Uterus (tissue), 4 donors: ENCODE data around the gene ATP6AP1. TPM values are rescaled to one million over a fixed set of nuclear protein-coding genes. Genes with fewer than 3 reads are reported as not detected.
A peak's percentile ranks its signal among the peaks of the same experiment; 100 is the strongest.
"Not testable (repeated sequence)": the region's sequence is repeated elsewhere in the genome, so short reads cannot be mapped to it uniquely, and the experiment has no call there.

ENCODE experiments used
- DNase-seq, 2 donors: peaks; one replicate each; pipeline ENCODE4 v3.0.0-alpha.2; 2019 to 2020
- H3K27ac ChIP-seq, 2 donors: fragments of 200-600 bp; sonication (generic); 1 replicate in 1 of 2; 2 replicates in 1 of 2; pipeline ENCODE4 v1.5.1; 2016 to 2018
- H3K27me3 ChIP-seq, 2 donors: fragments of 200-600 bp; sonication (generic); one replicate each; pipeline ENCODE4 v1.5.1; 2018 to 2019; ENCODE audit warnings: control low read depth in 1 of 2
- H3K36me3 ChIP-seq, 2 donors: fragments of 200-600 bp; sonication (generic); one replicate each; pipeline ENCODE4 v1.5.1; 2019; ENCODE audit warnings: control low read depth in 1 of 2
- H3K4me1 ChIP-seq, 2 donors: fragments of 200-600 bp; sonication (generic); one replicate each; pipeline ENCODE4 v1.5.1; 2018 to 2019; ENCODE audit warnings: control low read depth in 1 of 2
- H3K4me3 ChIP-seq, 2 donors: fragments of 200-600 bp; sonication (generic); 1 replicate in 1 of 2; 2 replicates in 1 of 2; pipeline ENCODE4 v1.5.1; 2018 to 2019; ENCODE audit warnings: mild to moderate bottlenecking in 1 of 2
- H3K9me3 ChIP-seq, 2 donors: fragments of 200-600 bp; sonication (generic); one replicate each; pipeline ENCODE4 v1.5.1; 2019; ENCODE audit warnings: control low read depth in 1 of 2
- CTCF ChIP-seq, 4 experiments: fragments of 200-600 bp in 2 of 4; fragments of 450-650 bp in 2 of 4; sonication (generic) in 2 of 4; IDR thresholded peaks; one replicate each; pipeline ENCODE4 v1.5.1; 2016 to 2019; ENCODE audit warnings: antibody characterized with exemption in 4 of 4, mild to moderate bottlenecking in 2 of 4, moderate library complexity in 1 of 4
- POLR2A ChIP-seq, 2 donors: fragments of 450-650 bp; IDR thresholded peaks; one replicate each; pipeline ENCODE4 v1.6.1; 2016; ENCODE audit warnings: antibody characterized with exemption in 2 of 2, mild to moderate bottlenecking in 1 of 2, moderate library complexity in 1 of 2
- intact Hi-C: fragments of 100-400 bp; cut with DNase I; formaldehyde crosslinking; loops from one replicate; pipeline ENCODE4 v1.15.1; 2023; ENCODE audit warnings: low total_unique reads
- total RNA-seq, 4 donors: library from RNA; depleted of rRNA in 3 of 4; stranded (reverse); fragments of >200 nt in 3 of 4; gene quantifications; one replicate each; pipeline versions ENCODE4 v1.1.0 to v1.2.4, GENCODE V29; 2014 to 2023
- donor health status: DM: yes; HTN: yes; CAD: no.

The ATP6AP1 gene
- total RNA-seq, 4 donors from 2014 or later, result 5.1 to 71.3 (median 42.1) TPM

- no peaks in the 10 kb centered on the region for H3K4me1 ChIP-seq
- DNase-seq, result no peak
- H3K27ac ChIP-seq, result peak overlapping the region; percentile 95 to 97
- intact Hi-C loops, result no loop called here
- H3K9me3 ChIP-seq, result no peaks in the 10 kb centered on the region
- TF ChIP-seq CTCF (IDR thresholded peaks at IDR 0.05), result no peak
- no peak for TF ChIP-seq POLR2A (IDR thresholded peaks at IDR 0.05)
- H3K27me3 ChIP-seq, result no peaks in the 10 kb centered on the region
- peak overlapping the region; percentile 59 to 65 for H3K4me3 ChIP-seq
- no peaks in the 10 kb centered on the region for H3K36me3 ChIP-seq
Measured at GRCh38 chrX:154380787-154381186, 47.7 kb upstream of the ATP6AP1 start.

- TF ChIP-seq CTCF (IDR thresholded peaks at IDR 0.05) (no peak), POLR2A (IDR thresholded peaks at IDR 0.05) (no peak)
- no peaks in the 10 kb centered on the region for H3K36me3 ChIP-seq
- DNase-seq, result no peak
- H3K4me1 ChIP-seq, result no peaks in the 10 kb centered on the region
- intact Hi-C loops, result no loop called here
- no peaks in the 10 kb centered on the region for H3K9me3 ChIP-seq
- no peak overlapping the region for H3K4me3 ChIP-seq
- H3K27ac ChIP-seq, result no peak overlapping the region
- no peaks in the 10 kb centered on the region for H3K27me3 ChIP-seq
Measured at GRCh38 chrX:154381271-154381670, 47.2 kb upstream of the ATP6AP1 start.

- Histone ChIP-seq H3K36me3 (no peaks in the 10 kb centered on the region), H3K27ac (no peak overlapping the region), H3K27me3 (no peaks in the 10 kb centered on the region), H3K4me1 (no peaks in the 10 kb centered on the region), H3K9me3 (no peaks in the 10 kb centered on the region), H3K4me3 (no peak overlapping the region)
- TF ChIP-seq CTCF (IDR thresholded peaks at IDR 0.05) (no peak), POLR2A (IDR thresholded peaks at IDR 0.05) (no peak)
- intact Hi-C loops, result no loop called here
- DNase-seq, result peak in 1 of 2 donors; percentile 48
Measured at GRCh38 chrX:154382483-154383069, 45.9 kb upstream of the ATP6AP1 start.

- no peaks in the 10 kb centered on the region for H3K27me3 ChIP-seq
- TF ChIP-seq POLR2A (IDR thresholded peaks at IDR 0.05) (no peak), CTCF (IDR thresholded peaks at IDR 0.05) (no peak)
- DNase-seq, result peak; percentile 39 to 48
- intact Hi-C loops, result no loop called here
- no peak overlapping the region for H3K4me3 ChIP-seq
- H3K27ac ChIP-seq, result peak overlapping the region; percentile 1 to 51
- H3K9me3 ChIP-seq, result no peaks in the 10 kb centered on the region
- H3K4me1 ChIP-seq, result no peaks in the 10 kb centered on the region
- no peaks in the 10 kb centered on the region for H3K36me3 ChIP-seq
Measured at GRCh38 chrX:154383359-154384283, 44.9 kb upstream of the ATP6AP1 start.

- H3K27ac ChIP-seq, result peak overlapping the region; percentile 1 to 51
Measured at GRCh38 chrX:154384284-154384892, 44.1 kb upstream of the ATP6AP1 start.

GRCh38 chrX:154388094-154388493 lies 40.4 kb upstream of the ATP6AP1 start:
- H3K27ac ChIP-seq, H3K9me3 ChIP-seq, H3K27me3 ChIP-seq, H3K4me3 ChIP-seq, H3K36me3 ChIP-seq, DNase-seq, intact Hi-C loops, H3K4me1 ChIP-seq: not testable (repeated sequence)

More at GRCh38 chrX:154384284-154384892, 44.1 kb upstream of the ATP6AP1 start:
- no peaks in the 10 kb centered on the region for H3K36me3 ChIP-seq
- TF ChIP-seq POLR2A (IDR thresholded peaks at IDR 0.05) (no peak), CTCF (IDR thresholded peaks at IDR 0.05) (peak; percentile 20 to 49 (median 36))
- H3K4me1 ChIP-seq, result no peaks in the 10 kb centered on the region
- intact Hi-C loops, result no loop called here
- no peaks in the 10 kb centered on the region for H3K9me3 ChIP-seq
- no peak overlapping the region for H3K4me3 ChIP-seq
- no peaks in the 10 kb centered on the region for H3K27me3 ChIP-seq
- peak; percentile 41 for DNase-seq

- H3K4me3 ChIP-seq, intact Hi-C loops: not testable (repeated sequence)
Measured at GRCh38 chrX:154388649-154389048, 39.8 kb upstream of the ATP6AP1 start.

More at GRCh38 chrX:154388649-154389048, 39.8 kb upstream of the ATP6AP1 start:
- not testable (repeated sequence) for DNase-seq, H3K4me1 ChIP-seq, H3K27me3 ChIP-seq, H3K9me3 ChIP-seq, H3K36me3 ChIP-seq, H3K27ac ChIP-seq
